HL-60 (cell line): Measurements from ENCODE around the gene ZFAND4.
"Not testable (repeated sequence)": the region's sequence is repeated elsewhere in the genome, so short reads cannot be mapped to it uniquely, and the experiment has no call there.

Source experiments
- DNase-seq, 2 experiments: peaks; one replicate each; pipeline ENCODE4 v3.0.0-alpha.2; 2010 to 2020; ENCODE audit warnings: low read depth in 1 of 2, low spot score in 1 of 2
- H3K27ac ChIP-seq: fragments of 250-450 bp; sonication (Bioruptor Pico); replicated peaks from 2 replicates; pipeline ENCODE4 v1.5.1; 2020; ENCODE audit warnings: mild to moderate bottlenecking, moderate library complexity
- H3K27me3 ChIP-seq: fragments of 250-450 bp; sonication (Bioruptor Pico); 2 replicates; pipeline ENCODE4 v1.5.1; 2021; ENCODE audit warnings: mild to moderate bottlenecking, moderate library complexity; ENCODE audit not compliant: insufficient read depth, poor library complexity, severe bottlenecking
- H3K4me3 ChIP-seq: replicated peaks from 2 replicates; pipeline ENCODE4 v1.5.1; 2011; ENCODE audit warnings: mild to moderate bottlenecking, control low read depth, low read length; ENCODE audit not compliant: insufficient read depth
- GABPA ChIP-seq: IDR thresholded peaks from 2 replicates; pipeline ENCODE4 v1.6.1; 2012; ENCODE audit warnings: low read depth
- POLR2AphosphoS5 ChIP-seq: IDR thresholded peaks from 2 replicates; pipeline ENCODE4 v1.6.1; 2012; ENCODE audit warnings: low read depth
- SPI1 ChIP-seq: IDR thresholded peaks from 2 replicates; pipeline ENCODE4 v1.6.1; 2012; ENCODE audit warnings: low read depth, mild to moderate bottlenecking, borderline replicate concordance
- TF ChIP-seq, protein P1 (sequence below): IDR thresholded peaks from 2 replicates; pipeline ENCODE4 v1.6.1; 2012; ENCODE audit warnings: low read depth; ENCODE audit not compliant: insufficient replicate concordance
- TF ChIP-seq, protein P2 (sequence below): IDR thresholded peaks from one replicate; pipeline ENCODE4 v1.5.1; 2011; ENCODE audit warnings: low read length, control low read depth, inconsistent platforms; ENCODE audit not compliant: insufficient read depth

Gene ZFAND4

DNA sequence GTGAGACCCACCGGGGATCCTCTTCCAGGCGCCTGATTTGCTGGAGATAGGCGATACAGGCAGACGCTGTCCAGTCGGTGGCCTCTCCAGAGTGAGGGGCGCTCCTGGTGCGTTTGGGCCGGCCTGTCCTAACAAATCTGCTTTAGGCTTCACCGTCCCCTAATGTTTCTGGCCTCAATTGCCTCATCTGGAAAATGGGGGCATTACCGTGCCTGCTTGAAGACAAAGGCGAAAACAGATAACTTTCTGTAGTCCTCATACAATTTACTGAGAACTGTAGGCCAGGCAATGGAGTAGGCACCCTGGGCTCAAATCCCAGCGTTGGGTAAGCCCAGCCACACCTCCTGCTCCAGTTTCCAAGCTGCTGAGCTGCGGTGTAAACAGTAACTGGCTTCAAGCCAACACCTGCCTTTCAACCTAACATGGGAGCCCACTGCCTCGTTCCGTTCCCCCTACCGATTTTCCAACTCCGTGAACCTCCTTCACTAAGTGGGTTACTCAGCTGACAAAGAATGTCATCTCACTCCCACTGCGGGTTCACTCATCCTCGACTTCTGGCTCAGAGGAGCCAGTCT, 589 bp upstream of the ZFAND4 start:
- peak overlapping the region; percentile 69 for H3K4me3 ChIP-seq
- no peak for DNase-seq
- no peaks in the 10 kb centered on the region for H3K27me3 ChIP-seq
- TF ChIP-seq, protein P1, sequence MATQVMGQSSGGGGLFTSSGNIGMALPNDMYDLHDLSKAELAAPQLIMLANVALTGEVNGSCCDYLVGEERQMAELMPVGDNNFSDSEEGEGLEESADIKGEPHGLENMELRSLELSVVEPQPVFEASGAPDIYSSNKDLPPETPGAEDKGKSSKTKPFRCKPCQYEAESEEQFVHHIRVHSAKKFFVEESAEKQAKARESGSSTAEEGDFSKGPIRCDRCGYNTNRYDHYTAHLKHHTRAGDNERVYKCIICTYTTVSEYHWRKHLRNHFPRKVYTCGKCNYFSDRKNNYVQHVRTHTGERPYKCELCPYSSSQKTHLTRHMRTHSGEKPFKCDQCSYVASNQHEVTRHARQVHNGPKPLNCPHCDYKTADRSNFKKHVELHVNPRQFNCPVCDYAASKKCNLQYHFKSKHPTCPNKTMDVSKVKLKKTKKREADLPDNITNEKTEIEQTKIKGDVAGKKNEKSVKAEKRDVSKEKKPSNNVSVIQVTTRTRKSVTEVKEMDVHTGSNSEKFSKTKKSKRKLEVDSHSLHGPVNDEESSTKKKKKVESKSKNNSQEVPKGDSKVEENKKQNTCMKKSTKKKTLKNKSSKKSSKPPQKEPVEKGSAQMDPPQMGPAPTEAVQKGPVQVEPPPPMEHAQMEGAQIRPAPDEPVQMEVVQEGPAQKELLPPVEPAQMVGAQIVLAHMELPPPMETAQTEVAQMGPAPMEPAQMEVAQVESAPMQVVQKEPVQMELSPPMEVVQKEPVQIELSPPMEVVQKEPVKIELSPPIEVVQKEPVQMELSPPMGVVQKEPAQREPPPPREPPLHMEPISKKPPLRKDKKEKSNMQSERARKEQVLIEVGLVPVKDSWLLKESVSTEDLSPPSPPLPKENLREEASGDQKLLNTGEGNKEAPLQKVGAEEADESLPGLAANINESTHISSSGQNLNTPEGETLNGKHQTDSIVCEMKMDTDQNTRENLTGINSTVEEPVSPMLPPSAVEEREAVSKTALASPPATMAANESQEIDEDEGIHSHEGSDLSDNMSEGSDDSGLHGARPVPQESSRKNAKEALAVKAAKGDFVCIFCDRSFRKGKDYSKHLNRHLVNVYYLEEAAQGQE = no peak
- TF ChIP-seq GABPA = no peak
- no peak for TF ChIP-seq SPI1
- TF ChIP-seq POLR2AphosphoS5 = no peak
- TF ChIP-seq, protein P2, sequence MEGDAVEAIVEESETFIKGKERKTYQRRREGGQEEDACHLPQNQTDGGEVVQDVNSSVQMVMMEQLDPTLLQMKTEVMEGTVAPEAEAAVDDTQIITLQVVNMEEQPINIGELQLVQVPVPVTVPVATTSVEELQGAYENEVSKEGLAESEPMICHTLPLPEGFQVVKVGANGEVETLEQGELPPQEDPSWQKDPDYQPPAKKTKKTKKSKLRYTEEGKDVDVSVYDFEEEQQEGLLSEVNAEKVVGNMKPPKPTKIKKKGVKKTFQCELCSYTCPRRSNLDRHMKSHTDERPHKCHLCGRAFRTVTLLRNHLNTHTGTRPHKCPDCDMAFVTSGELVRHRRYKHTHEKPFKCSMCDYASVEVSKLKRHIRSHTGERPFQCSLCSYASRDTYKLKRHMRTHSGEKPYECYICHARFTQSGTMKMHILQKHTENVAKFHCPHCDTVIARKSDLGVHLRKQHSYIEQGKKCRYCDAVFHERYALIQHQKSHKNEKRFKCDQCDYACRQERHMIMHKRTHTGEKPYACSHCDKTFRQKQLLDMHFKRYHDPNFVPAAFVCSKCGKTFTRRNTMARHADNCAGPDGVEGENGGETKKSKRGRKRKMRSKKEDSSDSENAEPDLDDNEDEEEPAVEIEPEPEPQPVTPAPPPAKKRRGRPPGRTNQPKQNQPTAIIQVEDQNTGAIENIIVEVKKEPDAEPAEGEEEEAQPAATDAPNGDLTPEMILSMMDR = no peak
- H3K27ac ChIP-seq = peak overlapping the region; percentile 52

DNA sequence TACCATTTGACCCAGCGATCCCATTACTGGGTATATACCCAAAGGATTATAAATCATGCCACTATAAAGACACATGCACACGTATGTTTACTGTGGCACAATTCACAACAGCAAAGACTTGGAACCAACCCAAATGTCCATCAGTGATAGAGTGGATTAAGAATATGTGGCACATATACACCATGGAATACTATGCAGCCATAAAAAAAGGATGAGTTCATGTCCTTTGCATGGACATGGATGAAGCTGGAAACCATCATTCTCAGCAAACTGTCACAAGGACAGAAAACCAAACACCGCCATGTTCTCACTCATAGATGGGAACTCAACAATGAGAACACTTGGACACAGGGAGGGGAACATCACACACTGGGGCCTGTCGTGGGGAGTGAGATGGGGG, 1.3 kb downstream of the ZFAND4 start:
- H3K27ac ChIP-seq, H3K27me3 ChIP-seq, H3K4me3 ChIP-seq, DNase-seq: not testable (repeated sequence)

DNA sequence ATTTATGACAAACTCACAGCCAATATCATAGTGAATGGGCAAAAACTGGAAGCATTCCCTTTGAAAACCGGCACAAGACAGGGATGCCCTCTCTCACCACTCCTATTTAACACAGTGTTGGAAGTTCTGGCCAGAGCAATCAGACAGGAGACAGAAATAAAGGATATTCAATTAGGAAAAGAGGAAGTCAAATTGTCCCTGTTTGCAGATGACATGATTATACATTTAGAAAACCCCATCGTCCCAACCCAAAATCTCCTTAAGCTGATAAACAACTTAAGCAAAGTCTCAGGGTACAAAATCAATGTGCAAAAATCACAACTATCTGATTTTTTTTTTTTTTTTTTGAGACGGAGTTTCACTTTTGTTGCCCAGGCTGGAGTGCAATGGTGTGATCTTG, 2.7 kb downstream of the ZFAND4 start:
- DNase-seq, H3K4me3 ChIP-seq, H3K27me3 ChIP-seq, H3K27ac ChIP-seq: not testable (repeated sequence)
- TF ChIP-seq SPI1 = peak; percentile 67

DNA sequence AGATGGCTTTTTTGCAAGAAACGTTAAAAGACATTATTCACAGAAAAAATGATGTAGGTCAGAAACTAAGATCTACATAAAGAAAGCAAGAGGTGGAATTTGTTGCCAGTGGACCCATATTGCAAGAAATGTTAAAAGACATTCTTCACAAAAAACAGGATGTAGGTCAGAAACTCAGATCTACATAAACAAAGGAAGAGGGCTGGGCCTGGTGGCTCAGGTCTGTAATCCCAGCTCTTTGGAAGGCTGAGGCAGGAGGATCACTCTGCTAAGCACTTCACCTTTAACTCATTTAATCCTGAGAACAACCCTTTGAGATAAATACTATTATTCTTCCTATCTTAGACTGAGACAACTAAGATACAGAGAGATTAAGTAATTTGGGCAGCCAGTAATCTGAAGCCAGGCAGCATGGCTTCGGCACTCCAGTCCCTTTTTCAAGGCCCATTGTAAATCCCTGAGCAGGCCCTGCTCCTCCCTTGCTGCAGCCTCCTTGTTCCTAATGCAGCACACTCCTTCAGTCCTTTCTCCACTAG, 11.6 kb downstream of the ZFAND4 start:
- TF ChIP-seq POLR2AphosphoS5 (no peak), GABPA (no peak), SPI1 (no peak)
- TF ChIP-seq, protein P1 = no peak
- TF ChIP-seq, protein P2 = no peak
- Histone ChIP-seq H3K4me3 (no peak overlapping the region), H3K27ac (no peak overlapping the region), H3K27me3 (no peaks in the 10 kb centered on the region)
- DNase-seq = no peak
